Osteocyte (in vitro differentiated cells): ENCODE data around the gene SMCO3. TPM values are rescaled to one million over a fixed set of nuclear protein-coding genes. Genes with fewer than 3 reads are reported as not detected.

Experiments
- DNase-seq: peaks from one replicate; pipeline ENCODE4 v3.0.0; 2021; ENCODE audit warnings: mixed read lengths; ENCODE audit not compliant: unreplicated experiment; ENCODE audit errors: extremely low spot score
- H3K27ac Mint-ChIP-seq: one replicate; pipeline ENCODE4 v1.8.0; 2021; ENCODE audit warnings: mild to moderate bottlenecking, mixed read lengths; ENCODE audit not compliant: unreplicated experiment
- H3K27me3 Mint-ChIP-seq: one replicate; pipeline ENCODE4 v1.8.0; 2021; ENCODE audit warnings: mixed read lengths; ENCODE audit not compliant: unreplicated experiment
- H3K36me3 Mint-ChIP-seq: one replicate; pipeline ENCODE4 v1.8.0; 2021; ENCODE audit warnings: mixed read lengths; ENCODE audit not compliant: unreplicated experiment
- H3K4me1 Mint-ChIP-seq: one replicate; pipeline ENCODE4 v1.8.0; 2021; ENCODE audit warnings: mixed read lengths; ENCODE audit not compliant: unreplicated experiment
- H3K4me3 Mint-ChIP-seq: one replicate; pipeline ENCODE4 v1.8.0; 2021; ENCODE audit warnings: mild to moderate bottlenecking, moderate library complexity, mixed read lengths; ENCODE audit not compliant: unreplicated experiment
- H3K9me3 Mint-ChIP-seq: one replicate; pipeline ENCODE4 v1.8.0; 2021; ENCODE audit warnings: mixed read lengths; ENCODE audit not compliant: unreplicated experiment
- CTCF ChIP-seq: fragments of 200-600 bp; sonication (generic); IDR thresholded peaks from 2 replicates; pipeline ENCODE4 v1.5.0; 2021; ENCODE audit warnings: antibody characterized with exemption, mild to moderate bottlenecking, moderate library complexity
- total RNA-seq: library from RNA; stranded (reverse); gene quantifications from 2 replicates; pipeline ENCODE4 v1.2.1, GENCODE V29; 2021

SMCO3 gene
- total RNA-seq, 1 donor from 2014 or later: not detected

- H3K27me3 Mint-ChIP-seq: no peaks in the 10 kb centered on the region
- DNase-seq: no peak
- no peak overlapping the region for H3K4me3 Mint-ChIP-seq
- TF ChIP-seq CTCF: no peak
- H3K4me1 Mint-ChIP-seq: peaks cover 51% of the 10 kb centered on the region
- no peaks in the 10 kb centered on the region for H3K9me3 Mint-ChIP-seq
- no peaks in the 10 kb centered on the region for H3K36me3 Mint-ChIP-seq
- peak overlapping the region; percentile 99 for H3K27ac Mint-ChIP-seq
Measured at GRCh38 chr12:14777271-14777670, 36.7 kb downstream of the SMCO3 start.

GRCh38 chr12:14776236-14776961 is 37.6 kb downstream of the SMCO3 start:
- H3K9me3 Mint-ChIP-seq: no peaks in the 10 kb centered on the region
- peak overlapping the region; percentile 94 for H3K4me3 Mint-ChIP-seq
- peak overlapping the region; percentile 99 for H3K27ac Mint-ChIP-seq
- DNase-seq: no peak
- no peaks in the 10 kb centered on the region for H3K27me3 Mint-ChIP-seq
- no peaks in the 10 kb centered on the region for H3K36me3 Mint-ChIP-seq
- H3K4me1 Mint-ChIP-seq: peaks cover 55% of the 10 kb centered on the region
- TF ChIP-seq CTCF: peak; percentile 45

GRCh38 chr12:14775636-14775980 is 38.4 kb downstream of the SMCO3 start:
- no peak for DNase-seq
- H3K27ac Mint-ChIP-seq: peak overlapping the region; percentile 99

GRCh38 chr12:14774906-14775635 is 38.9 kb downstream of the SMCO3 start:
- H3K27ac Mint-ChIP-seq: peak overlapping the region; percentile 99
- peak overlapping the region; percentile 94 for H3K4me3 Mint-ChIP-seq
- H3K36me3 Mint-ChIP-seq: no peaks in the 10 kb centered on the region
- TF ChIP-seq CTCF: no peak
- H3K27me3 Mint-ChIP-seq: no peaks in the 10 kb centered on the region
- H3K9me3 Mint-ChIP-seq: no peaks in the 10 kb centered on the region
- DNase-seq: no peak
- H3K4me1 Mint-ChIP-seq: peaks cover 55% of the 10 kb centered on the region

More at GRCh38 chr12:14775636-14775980, 38.4 kb downstream of the SMCO3 start:
- no peaks in the 10 kb centered on the region for H3K36me3 Mint-ChIP-seq
- H3K9me3 Mint-ChIP-seq: no peaks in the 10 kb centered on the region
- peak overlapping the region; percentile 94 for H3K4me3 Mint-ChIP-seq
- peaks cover 58% of the 10 kb centered on the region for H3K4me1 Mint-ChIP-seq
- no peaks in the 10 kb centered on the region for H3K27me3 Mint-ChIP-seq
- TF ChIP-seq CTCF: no peak
